Measurements from ENCODE around the gene CACNA1C.
A peak's percentile ranks its signal among the peaks of the same experiment; 100 is the strongest.
"Not testable (repeated sequence)": the region's sequence is repeated elsewhere in the genome, so short reads cannot be mapped to it uniquely, and the experiment has no call there.

Gene CACNA1C

DNA sequence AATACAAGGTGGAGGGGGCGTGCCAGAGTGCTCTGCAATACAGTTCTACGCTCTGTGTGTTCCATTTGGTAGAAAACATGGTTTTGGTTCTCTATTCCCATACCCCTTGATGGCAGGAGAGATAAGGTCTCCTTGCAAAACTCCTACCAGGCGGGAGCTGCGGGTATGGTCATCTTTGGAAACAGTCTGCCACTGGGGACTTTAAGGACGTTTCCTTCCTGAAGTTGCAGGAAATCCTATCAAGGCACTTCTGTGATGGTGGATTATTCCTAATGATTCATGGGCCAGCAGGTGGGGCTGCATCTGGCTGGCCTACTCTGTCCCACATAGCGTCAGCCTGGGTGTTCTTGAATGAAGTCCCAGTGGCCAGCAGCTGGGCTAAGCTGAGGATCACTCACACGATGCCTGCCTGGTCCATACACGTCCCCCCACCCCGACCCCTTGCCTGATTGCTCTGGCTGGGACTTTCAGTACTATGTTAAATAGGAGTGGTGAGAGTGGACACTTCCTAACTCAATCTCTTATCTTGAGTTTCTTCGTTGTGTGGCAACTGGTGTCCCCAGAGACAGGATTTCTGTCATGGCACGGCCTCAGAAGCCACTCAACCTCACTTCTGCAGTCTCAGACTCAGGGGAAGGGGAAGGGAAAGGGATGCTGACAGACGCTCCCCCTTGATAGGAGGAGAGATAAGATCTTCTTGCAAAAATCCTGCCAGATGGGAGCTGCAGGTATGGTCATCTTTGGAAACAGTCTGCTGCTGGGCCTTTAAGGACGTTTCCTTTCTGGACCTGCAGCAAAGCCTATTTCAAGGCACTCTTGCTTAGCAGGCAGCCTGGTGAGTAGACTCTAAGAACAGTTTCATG, 680.9 kb downstream of the CACNA1C start:
- peak; percentile 45 for DNase-seq

DNA sequence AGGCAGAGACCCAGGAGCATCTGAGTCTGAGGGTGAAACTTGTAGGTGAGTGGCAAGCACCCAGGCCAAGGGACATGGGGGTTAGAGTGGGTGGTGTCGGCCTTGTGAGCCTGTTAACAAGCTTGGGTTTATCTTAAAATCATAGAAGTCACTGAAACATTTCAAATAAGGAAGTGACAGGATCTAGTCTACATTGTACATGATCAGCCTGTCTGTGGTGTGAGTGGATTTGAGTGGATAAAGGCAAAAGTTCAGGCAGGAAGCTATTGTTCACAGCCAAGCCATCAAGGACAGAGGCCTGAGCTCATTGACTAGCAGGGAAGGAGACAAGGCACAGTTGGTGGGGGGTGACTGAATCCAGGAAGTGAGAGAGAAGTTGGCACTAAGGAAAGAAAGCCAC, 682.6 kb downstream of the CACNA1C start:
- DNase-seq: peak; percentile 45

DNA sequence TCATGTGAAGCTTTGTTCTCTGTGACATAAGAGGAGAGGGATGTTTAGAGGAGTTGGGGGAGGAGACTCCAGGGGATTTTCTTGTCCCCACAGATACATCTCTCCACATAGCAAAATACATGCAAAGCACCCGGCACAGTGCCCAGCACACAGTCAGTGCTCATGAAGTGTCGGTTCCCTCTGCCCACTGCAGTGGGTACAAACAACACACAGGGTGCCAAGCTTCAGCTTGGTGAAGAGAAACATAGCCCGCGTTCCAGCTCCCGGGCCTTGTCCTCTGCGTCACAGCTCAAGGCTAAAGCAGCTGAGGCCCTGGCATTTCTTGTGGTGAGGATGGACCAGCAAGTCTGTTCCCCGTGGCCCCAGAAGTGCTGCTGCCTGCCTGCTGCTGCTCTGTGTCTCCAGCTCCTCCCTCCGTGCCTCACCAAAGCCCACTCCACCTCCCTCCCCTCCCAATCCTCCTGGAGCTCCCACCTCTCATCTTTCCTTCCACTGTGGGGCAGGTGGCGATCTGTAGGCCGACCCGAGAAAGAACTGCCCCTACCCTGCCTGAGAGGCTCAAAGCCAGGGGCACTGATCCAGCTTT, 685.0 kb downstream of the CACNA1C start:
- DNase-seq: no peak

DNA sequence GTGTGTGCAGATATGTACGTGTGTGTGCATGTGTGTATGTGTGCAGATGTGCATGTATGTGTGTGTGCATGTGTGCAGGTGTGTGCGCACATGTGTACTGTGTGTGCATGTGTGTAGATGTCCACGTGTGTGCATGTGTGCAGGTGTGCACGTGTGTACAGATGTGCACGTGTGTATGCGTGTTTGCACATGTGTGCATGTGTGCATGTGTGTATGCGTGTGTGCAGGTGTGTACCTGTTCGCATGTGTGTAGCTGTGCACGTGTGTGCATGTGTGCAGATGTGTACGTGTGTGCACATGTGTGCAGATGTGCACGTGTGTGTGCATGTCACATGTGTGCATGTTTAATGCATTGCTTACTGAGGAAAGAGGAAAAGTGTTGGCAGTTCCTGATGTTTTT, 686.3 kb downstream of the CACNA1C start:
- no peak for DNase-seq

DNA sequence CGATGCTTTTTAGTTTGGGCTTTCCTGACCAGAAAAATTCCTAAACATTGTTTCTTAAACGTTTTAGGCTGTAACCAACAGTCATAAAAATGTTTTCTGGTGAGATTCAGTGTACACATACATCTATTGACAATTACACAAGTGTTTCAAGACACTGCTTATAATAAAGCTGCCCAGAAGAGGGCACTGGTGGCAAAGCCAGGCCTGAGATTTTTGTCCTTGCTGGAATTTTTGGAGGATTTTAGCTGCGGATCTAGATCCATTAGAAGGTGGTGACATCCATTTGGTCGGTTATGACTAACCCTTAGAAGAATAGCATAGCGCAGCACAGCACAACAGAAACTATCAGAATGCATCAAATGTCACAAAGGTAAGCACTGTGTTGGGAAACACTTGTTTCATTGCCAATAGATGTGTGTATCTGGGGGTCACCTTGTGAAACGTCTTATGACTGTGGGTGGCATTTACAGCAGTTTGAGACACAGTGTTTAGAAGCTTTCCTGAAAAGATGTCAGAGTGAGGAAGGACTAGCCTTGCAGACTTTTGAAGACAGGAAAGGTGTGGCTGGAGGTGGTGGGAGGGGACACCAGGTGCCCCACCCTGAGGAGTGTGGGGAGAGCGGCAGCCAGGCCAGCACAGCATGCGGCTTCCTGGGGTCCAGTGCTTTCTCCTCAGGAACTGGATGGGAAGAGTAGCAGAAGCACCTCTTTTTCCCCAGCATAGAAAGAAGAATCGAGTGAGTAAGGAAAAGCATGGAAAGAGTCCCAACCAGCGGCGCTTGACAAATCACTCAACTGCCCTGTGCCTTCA, 687.2 kb downstream of the CACNA1C start:
- peak; percentile 28 for DNase-seq

DNA sequence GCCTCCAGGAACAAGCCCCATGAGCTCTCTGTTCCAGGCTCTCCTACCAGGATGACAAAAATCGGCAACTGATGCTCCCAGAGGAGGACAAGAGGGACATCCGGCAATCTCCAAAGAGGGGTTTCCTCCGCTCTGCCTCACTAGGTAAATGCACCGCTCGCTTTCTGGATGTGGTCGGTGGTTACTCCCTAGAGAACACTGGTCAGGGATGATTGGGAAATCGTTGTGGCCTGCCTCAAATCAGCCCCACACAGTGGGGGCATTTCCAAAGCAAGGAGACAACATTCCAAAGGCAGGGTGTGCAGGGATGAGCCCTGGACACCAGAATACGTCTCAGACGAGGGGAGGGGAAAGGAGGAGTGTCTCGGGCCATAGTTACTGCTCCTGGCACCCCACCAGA, 689.2 kb downstream of the CACNA1C start:
- not testable (repeated sequence) for DNase-seq

DNA sequence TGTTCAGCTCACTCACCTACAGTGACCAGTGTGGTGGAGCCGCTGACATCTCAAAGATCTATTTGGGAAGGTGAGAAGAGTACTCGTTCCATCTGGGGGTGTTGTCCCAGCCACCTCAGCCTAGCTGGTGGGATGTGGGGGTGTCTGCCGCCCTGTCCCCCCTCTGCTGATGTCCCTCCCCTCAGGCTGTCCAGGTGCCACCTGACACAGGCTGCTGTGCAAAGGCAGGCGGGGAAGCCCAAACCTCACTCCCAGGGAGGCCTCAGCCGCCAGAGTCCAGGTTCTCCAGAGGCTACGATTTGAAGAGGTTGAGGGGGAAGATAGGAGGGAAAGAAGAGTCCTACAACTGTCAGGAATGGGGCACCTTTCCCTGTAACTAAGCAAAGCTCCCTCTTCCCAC, 690.7 kb downstream of the CACNA1C start:
- DNase-seq: no peak

DNA sequence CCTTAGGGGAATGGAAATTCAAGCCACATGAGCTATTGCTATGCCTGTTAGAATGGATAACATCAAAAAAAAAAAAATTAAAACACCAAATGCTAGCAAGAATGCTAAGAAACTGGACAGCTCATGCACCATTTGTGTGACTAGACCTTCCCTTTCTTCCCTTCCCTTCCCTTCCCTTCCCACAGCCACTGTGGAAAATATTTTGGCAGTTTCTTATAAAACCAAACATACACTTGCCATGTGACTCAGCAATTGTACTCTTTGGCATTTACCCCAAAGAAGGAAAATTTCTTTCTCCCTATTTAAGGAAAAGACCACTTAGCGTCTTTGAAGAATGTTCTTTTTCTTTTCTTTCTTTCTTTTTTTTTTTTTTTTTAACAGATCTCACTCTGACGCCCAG, 692.9 kb downstream of the CACNA1C start:
- DNase-seq: no peak
